Activated CD4-positive, alpha-beta T cell treated with anti-CD3 and anti-CD28 coated beads for 48 hours (primary cell): ENCODE data around the gene PRKAA1.
"Not testable (repeated sequence)": the region's sequence is repeated elsewhere in the genome, so short reads cannot be mapped to it uniquely, and the experiment has no call there.

Experiments used
- DNase-seq: peaks from one replicate; pipeline ENCODE4 v3.0.0-alpha.2; 2020

The PRKAA1 gene

GRCh38 chr5:40825461-40826043 is 27.4 kb upstream of the PRKAA1 start:
- DNase-seq = not testable (repeated sequence)

GRCh38 chr5:40823459-40823858 is 25.3 kb upstream of the PRKAA1 start:
- no peak for DNase-seq

- peak; percentile 68 for DNase-seq
These were observed 15.6 kb upstream of the PRKAA1 start for GRCh38 chr5:40813698-40814281.

- DNase-seq = no peak
These were observed 14.0 kb upstream of the PRKAA1 start for GRCh38 chr5:40812125-40812524.

GRCh38 chr5:40801771-40802562 is 3.8 kb upstream of the PRKAA1 start:
- no peak for DNase-seq

GRCh38 chr5:40799258-40799657 is 1.1 kb upstream of the PRKAA1 start:
- DNase-seq = no peak

GRCh38 chr5:40798801-40799210 is 632 bp upstream of the PRKAA1 start:
- no peak for DNase-seq

GRCh38 chr5:40797273-40798011 is 732 bp downstream of the PRKAA1 start:
- DNase-seq = peak; percentile 83

- DNase-seq = no peak
These were observed 1.7 kb downstream of the PRKAA1 start for GRCh38 chr5:40796487-40796889.

GRCh38 chr5:40794877-40795276 is 3.3 kb downstream of the PRKAA1 start:
- not testable (repeated sequence) for DNase-seq

- DNase-seq = not testable (repeated sequence)
These were observed 3.8 kb downstream of the PRKAA1 start for GRCh38 chr5:40794340-40794739.

GRCh38 chr5:40792691-40793090 is 5.5 kb downstream of the PRKAA1 start:
- not testable (repeated sequence) for DNase-seq

GRCh38 chr5:40791715-40792139 is 6.4 kb downstream of the PRKAA1 start:
- no peak for DNase-seq

- DNase-seq = no peak
These were observed 7.1 kb downstream of the PRKAA1 start for GRCh38 chr5:40790947-40791593.

GRCh38 chr5:40788941-40789340 is 9.2 kb downstream of the PRKAA1 start:
- DNase-seq = not testable (repeated sequence)

- no peak for DNase-seq
These were observed 10.2 kb downstream of the PRKAA1 start for GRCh38 chr5:40787986-40788385.

GRCh38 chr5:40786664-40787063 is 11.5 kb downstream of the PRKAA1 start:
- DNase-seq = not testable (repeated sequence)

- DNase-seq = no peak
These were observed 13.3 kb downstream of the PRKAA1 start for GRCh38 chr5:40784916-40785315.

- DNase-seq = no peak
These were observed 14.0 kb downstream of the PRKAA1 start for GRCh38 chr5:40784027-40784653.

GRCh38 chr5:40781843-40782409 is 16.2 kb downstream of the PRKAA1 start:
- no peak for DNase-seq

- no peak for DNase-seq
These were observed 17.3 kb downstream of the PRKAA1 start for GRCh38 chr5:40780858-40781257.

- DNase-seq = no peak
These were observed 18.0 kb downstream of the PRKAA1 start for GRCh38 chr5:40780199-40780598.
